Measurements from ENCODE around the gene ZCCHC2.

The ZCCHC2 gene

GRCh38 chr18:62496262-62496661 is 26.6 kb upstream of the ZCCHC2 start:
- no peaks in the 10 kb centered on the region for H3K27me3 ChIP-seq (ENCODE audit: control insufficient read depth, insufficient read depth, low read length)
- H3K4me3 ChIP-seq (ENCODE audit: low read depth, low read length) = no peak overlapping the region
- no peak overlapping the region for H3K9ac ChIP-seq (ENCODE audit: low read length)
- H3K36me3 ChIP-seq (ENCODE audit: control insufficient read depth, insufficient read depth, low read length) = no peaks in the 10 kb centered on the region
- no peaks in the 10 kb centered on the region for H3K4me1 ChIP-seq (ENCODE audit: control insufficient read depth, insufficient read depth, low read length)
- no peaks in the 10 kb centered on the region for H3K9me3 ChIP-seq (ENCODE audit: control insufficient read depth, insufficient read depth, low read depth, low read length)
- no peak overlapping the region for H3K27ac ChIP-seq (ENCODE audit: low read depth, low read length)

GRCh38 chr18:62497190-62497772 is 25.5 kb upstream of the ZCCHC2 start:
- Histone ChIP-seq H3K27ac (ENCODE audit: low read depth, low read length) (no peak overlapping the region), H3K9me3 (ENCODE audit: control insufficient read depth, insufficient read depth, low read depth, low read length) (no peaks in the 10 kb centered on the region), H3K27me3 (ENCODE audit: control insufficient read depth, insufficient read depth, low read length) (no peaks in the 10 kb centered on the region), H3K36me3 (ENCODE audit: control insufficient read depth, insufficient read depth, low read length) (no peaks in the 10 kb centered on the region), H3K4me3 (ENCODE audit: low read depth, low read length) (no peak overlapping the region), H3K4me1 (ENCODE audit: control insufficient read depth, insufficient read depth, low read length) (no peaks in the 10 kb centered on the region), H3K9ac (ENCODE audit: low read length) (no peak overlapping the region)

GRCh38 chr18:62498616-62499262 is 24.1 kb upstream of the ZCCHC2 start:
- Histone ChIP-seq H3K27me3 (ENCODE audit: control insufficient read depth, insufficient read depth, low read length) (no peaks in the 10 kb centered on the region), H3K4me1 (ENCODE audit: control insufficient read depth, insufficient read depth, low read length) (no peaks in the 10 kb centered on the region), H3K9ac (ENCODE audit: low read length) (no peak overlapping the region), H3K9me3 (ENCODE audit: control insufficient read depth, insufficient read depth, low read depth, low read length) (no peaks in the 10 kb centered on the region), H3K4me3 (ENCODE audit: low read depth, low read length) (no peak overlapping the region), H3K27ac (ENCODE audit: low read depth, low read length) (no peak overlapping the region), H3K36me3 (ENCODE audit: control insufficient read depth, insufficient read depth, low read length) (no peaks in the 10 kb centered on the region)

- Histone ChIP-seq H3K9me3 (ENCODE audit: control insufficient read depth, insufficient read depth, low read depth, low read length) (no peaks in the 10 kb centered on the region), H3K36me3 (ENCODE audit: control insufficient read depth, insufficient read depth, low read length) (no peaks in the 10 kb centered on the region), H3K27me3 (ENCODE audit: control insufficient read depth, insufficient read depth, low read length) (no peaks in the 10 kb centered on the region), H3K9ac (ENCODE audit: low read length) (no peak overlapping the region), H3K27ac (ENCODE audit: low read depth, low read length) (no peak overlapping the region), H3K4me3 (ENCODE audit: low read depth, low read length) (no peak overlapping the region), H3K4me1 (ENCODE audit: control insufficient read depth, insufficient read depth, low read length) (no peaks in the 10 kb centered on the region)
Measured at GRCh38 chr18:62499263-62499650, 23.6 kb upstream of the ZCCHC2 start.

GRCh38 chr18:62500174-62500573 is 22.7 kb upstream of the ZCCHC2 start:
- no peaks in the 10 kb centered on the region for H3K27me3 ChIP-seq (ENCODE audit: control insufficient read depth, insufficient read depth, low read length)
- H3K4me1 ChIP-seq (ENCODE audit: control insufficient read depth, insufficient read depth, low read length) = no peaks in the 10 kb centered on the region
- no peak overlapping the region for H3K4me3 ChIP-seq (ENCODE audit: low read depth, low read length)
- no peaks in the 10 kb centered on the region for H3K9me3 ChIP-seq (ENCODE audit: control insufficient read depth, insufficient read depth, low read depth, low read length)
- H3K36me3 ChIP-seq (ENCODE audit: control insufficient read depth, insufficient read depth, low read length) = no peaks in the 10 kb centered on the region
- H3K9ac ChIP-seq (ENCODE audit: low read length) = no peak overlapping the region
- H3K27ac ChIP-seq (ENCODE audit: low read depth, low read length) = no peak overlapping the region

GRCh38 chr18:62500966-62501591 is 21.7 kb upstream of the ZCCHC2 start:
- no peaks in the 10 kb centered on the region for H3K27me3 ChIP-seq (ENCODE audit: control insufficient read depth, insufficient read depth, low read length)

GRCh38 chr18:62505669-62506494 is 16.9 kb upstream of the ZCCHC2 start:
- no peak overlapping the region for H3K27ac ChIP-seq (ENCODE audit: low read depth, low read length)
- H3K4me1 ChIP-seq (ENCODE audit: control insufficient read depth, insufficient read depth, low read length) = no peaks in the 10 kb centered on the region
- H3K36me3 ChIP-seq (ENCODE audit: control insufficient read depth, insufficient read depth, low read length) = no peaks in the 10 kb centered on the region
- H3K4me3 ChIP-seq (ENCODE audit: low read depth, low read length) = no peak overlapping the region
- H3K9ac ChIP-seq (ENCODE audit: low read length) = no peak overlapping the region
- H3K27me3 ChIP-seq (ENCODE audit: control insufficient read depth, insufficient read depth, low read length) = no peaks in the 10 kb centered on the region
- H3K9me3 ChIP-seq (ENCODE audit: control insufficient read depth, insufficient read depth, low read depth, low read length) = no peaks in the 10 kb centered on the region

More at GRCh38 chr18:62500966-62501591, 21.7 kb upstream of the ZCCHC2 start:
- Histone ChIP-seq H3K27ac (ENCODE audit: low read depth, low read length) (no peak overlapping the region), H3K36me3 (ENCODE audit: control insufficient read depth, insufficient read depth, low read length) (no peaks in the 10 kb centered on the region), H3K4me3 (ENCODE audit: low read depth, low read length) (no peak overlapping the region), H3K9me3 (ENCODE audit: control insufficient read depth, insufficient read depth, low read depth, low read length) (no peaks in the 10 kb centered on the region), H3K4me1 (ENCODE audit: control insufficient read depth, insufficient read depth, low read length) (no peaks in the 10 kb centered on the region), H3K9ac (ENCODE audit: low read length) (no peak overlapping the region)

GRCh38 chr18:62506495-62507143 is 16.2 kb upstream of the ZCCHC2 start:
- H3K4me3 ChIP-seq (ENCODE audit: low read depth, low read length) = no peak overlapping the region
- H3K27me3 ChIP-seq (ENCODE audit: control insufficient read depth, insufficient read depth, low read length) = no peaks in the 10 kb centered on the region
- H3K36me3 ChIP-seq (ENCODE audit: control insufficient read depth, insufficient read depth, low read length) = no peaks in the 10 kb centered on the region
- no peak overlapping the region for H3K9ac ChIP-seq (ENCODE audit: low read length)
- H3K4me1 ChIP-seq (ENCODE audit: control insufficient read depth, insufficient read depth, low read length) = no peaks in the 10 kb centered on the region
- no peak overlapping the region for H3K27ac ChIP-seq (ENCODE audit: low read depth, low read length)
- H3K9me3 ChIP-seq (ENCODE audit: control insufficient read depth, insufficient read depth, low read depth, low read length) = no peaks in the 10 kb centered on the region

- Histone ChIP-seq H3K27ac (ENCODE audit: low read depth, low read length) (no peak overlapping the region), H3K9ac (ENCODE audit: low read length) (no peak overlapping the region), H3K27me3 (ENCODE audit: control insufficient read depth, insufficient read depth, low read length) (no peaks in the 10 kb centered on the region), H3K36me3 (ENCODE audit: control insufficient read depth, insufficient read depth, low read length) (no peaks in the 10 kb centered on the region), H3K4me1 (ENCODE audit: control insufficient read depth, insufficient read depth, low read length) (no peaks in the 10 kb centered on the region), H3K4me3 (ENCODE audit: low read depth, low read length) (no peak overlapping the region), H3K9me3 (ENCODE audit: control insufficient read depth, insufficient read depth, low read depth, low read length) (peaks cover 8% of the 10 kb centered on the region; the same call in 1 of the 2 replicates)
Measured at GRCh38 chr18:62509779-62510178, 13.0 kb upstream of the ZCCHC2 start.

- H3K36me3 ChIP-seq (ENCODE audit: control insufficient read depth, insufficient read depth, low read length) = no peaks in the 10 kb centered on the region
- no peaks in the 10 kb centered on the region for H3K27me3 ChIP-seq (ENCODE audit: control insufficient read depth, insufficient read depth, low read length)
- H3K9me3 ChIP-seq (ENCODE audit: control insufficient read depth, insufficient read depth, low read depth, low read length) = peaks cover 8% of the 10 kb centered on the region; the same call in 1 of the 2 replicates
- H3K27ac ChIP-seq (ENCODE audit: low read depth, low read length) = no peak overlapping the region
- H3K4me1 ChIP-seq (ENCODE audit: control insufficient read depth, insufficient read depth, low read length) = no peaks in the 10 kb centered on the region
- no peak overlapping the region for H3K9ac ChIP-seq (ENCODE audit: low read length)
- H3K4me3 ChIP-seq (ENCODE audit: low read depth, low read length) = no peak overlapping the region
Measured at GRCh38 chr18:62510789-62511188, 12.0 kb upstream of the ZCCHC2 start.
